H1 (cell line): ENCODE measurements around the gene ELAVL2. TPM values are rescaled to one million over a fixed set of nuclear protein-coding genes. Genes with fewer than 3 reads are reported as not detected.

ENCODE experiments used
- CTCF ChIA-PET: fragments of 300-600 bp; sonication (Branson Sonifier 250); formaldehyde crosslinking; loops from one replicate; lab custom pipeline; 2021; ENCODE audit not compliant: partially characterized antibody; lab: Charles Lee
- POLR2A ChIA-PET: fragments of 300-600 bp; sonication (Branson Sonifier 250); formaldehyde crosslinking; loops from one replicate; lab custom pipeline; 2021; ENCODE audit warnings: inconsistent platforms; ENCODE audit not compliant: partially characterized antibody; lab: Charles Lee
- DNase-seq, 2 experiments: peaks; one replicate each; pipeline versions ENCODE4 v3.0.0 to v3.0.0-alpha.2; 2010 to 2022; ENCODE audit warnings: low spot score in 2 of 2, low read depth in 1 of 2, mixed read lengths in 1 of 2
- FAIRE-seq: peaks from 2 replicates; lab custom pipeline; 2011; peaks lifted over from hg19 to GRCh38; lab: Jason Lieb, UNC
- H2AFZ ChIP-seq: 2 replicates; pipeline ENCODE4 v1.8.1; 2012; ENCODE audit warnings: low read length, inconsistent platforms
- H2AK5ac ChIP-seq: 2 replicates; pipeline ENCODE4 v1.6.1; 2013; ENCODE audit warnings: low read depth, low read length
- H2BK120ac ChIP-seq: replicated peaks from 2 replicates; pipeline ENCODE3; 2013; ENCODE audit warnings: low read depth, low read length, inconsistent platforms
- H2BK12ac ChIP-seq: 2 replicates; pipeline ENCODE4 v1.6.1; 2013; ENCODE audit warnings: low read depth, low read length
- H2BK15ac ChIP-seq: 2 replicates; pipeline ENCODE4 v1.6.1; 2013; ENCODE audit warnings: low read length
- H2BK20ac ChIP-seq: 2 replicates; pipeline ENCODE4 v1.6.1; 2013; ENCODE audit warnings: low read length
- H2BK5ac ChIP-seq: 2 replicates; pipeline ENCODE4 v1.6.1; 2013; ENCODE audit warnings: low read depth, low read length
- H3K14ac ChIP-seq: 2 replicates; pipeline ENCODE4 v1.6.1; 2013; ENCODE audit warnings: inconsistent platforms; ENCODE audit not compliant: insufficient read length
- H3K18ac ChIP-seq: 2 replicates; pipeline ENCODE4 v1.6.1; 2013; ENCODE audit warnings: low read length; ENCODE audit errors: extremely low read depth
- H3K23ac ChIP-seq: 2 replicates; pipeline ENCODE4 v1.6.1; 2013; ENCODE audit warnings: inconsistent platforms; ENCODE audit not compliant: insufficient read length
- H3K23me2 ChIP-seq: 2 replicates; pipeline ENCODE4 v1.6.1; 2013; ENCODE audit warnings: low read depth, low read length
- H3K27ac ChIP-seq: 2 replicates; pipeline ENCODE4 v1.6.1; 2011; ENCODE audit warnings: low read depth, low read length, inconsistent platforms
- H3K27me3 ChIP-seq, 4 experiments: replicated peaks in 1 of 4; 1 replicate in 1 of 4; 2 replicates in 3 of 4; pipeline versions ENCODE4 v1.6.1 to v1.8.1; 2011 to 2013; ENCODE audit warnings: low read length in 3 of 4, mild to moderate bottlenecking in 3 of 4, inconsistent platforms in 2 of 4, mixed read lengths in 2 of 4, moderate library complexity in 1 of 4; ENCODE audit not compliant: control insufficient read depth in 3 of 4, insufficient read depth in 3 of 4; ENCODE audit errors: extremely low read depth in 1 of 4
- H3K36me3 ChIP-seq, 4 experiments: 2 replicates each; pipeline versions ENCODE4 v1.6.1 to v1.8.1; 2011 to 2013; ENCODE audit warnings: mild to moderate bottlenecking in 4 of 4, low read length in 3 of 4, moderate library complexity in 2 of 4, control low read depth in 1 of 4, inconsistent platforms in 1 of 4; ENCODE audit not compliant: insufficient read depth in 4 of 4, control insufficient read depth in 2 of 4
- H3K4ac ChIP-seq: replicated peaks from 2 replicates; pipeline ENCODE3; 2013; ENCODE audit warnings: low read length, low read depth, mixed read lengths, inconsistent platforms; ENCODE audit not compliant: insufficient read length
- H3K4me1 ChIP-seq, 4 experiments: replicated peaks in 1 of 4; 1 replicate in 1 of 4; 2 replicates in 3 of 4; pipeline versions ENCODE4 v1.6.1 to v1.8.1; 2011 to 2013; ENCODE audit warnings: low read length in 3 of 4, inconsistent platforms in 2 of 4, mixed read lengths in 1 of 4; ENCODE audit not compliant: insufficient read depth in 4 of 4, control insufficient read depth in 3 of 4
- H3K4me2 ChIP-seq, 2 experiments: 2 replicates each; pipeline versions ENCODE4 v1.6.1 to v1.8.1; 2011 to 2013; ENCODE audit warnings: low read depth in 2 of 2, low read length in 2 of 2, control low read depth in 1 of 2, inconsistent platforms in 1 of 2, mild to moderate bottlenecking in 1 of 2; ENCODE audit not compliant: insufficient read depth in 1 of 2
- H3K4me3 ChIP-seq, 4 experiments: fragments of 200-600, 300-600 bp in 1 of 4; sonication (generic), shearing (Covaris generic), sonication (Bioruptor Twin) in 1 of 4; 2 replicates each; pipeline versions ENCODE4 v1.5.1 to v1.8.1; 2011 to 2016; ENCODE audit warnings: low read length in 4 of 4, low read depth in 3 of 4, control low read depth in 2 of 4, inconsistent platforms in 2 of 4, mild to moderate bottlenecking in 2 of 4, mixed read lengths in 1 of 4, moderate library complexity in 1 of 4; ENCODE audit not compliant: insufficient read depth in 2 of 4; ENCODE audit errors: extremely low read depth in 1 of 4
- H3K56ac ChIP-seq: replicated peaks from 2 replicates; pipeline ENCODE3; 2013; ENCODE audit warnings: low read depth, mild to moderate bottlenecking, mixed read lengths, low read length, inconsistent platforms; ENCODE audit not compliant: insufficient read length
- H3K79me1 ChIP-seq: 2 replicates; pipeline ENCODE4 v1.6.1; 2013; ENCODE audit warnings: low read depth, low read length, control low read depth
- H3K79me2 ChIP-seq, 2 experiments: 2 replicates each; pipeline versions ENCODE4 v1.6.1 to v1.8.1; 2012 to 2013; ENCODE audit warnings: low read length in 2 of 2, mild to moderate bottlenecking in 2 of 2, inconsistent platforms in 1 of 2; ENCODE audit not compliant: insufficient read depth in 2 of 2, control insufficient read depth in 1 of 2
- H3K9ac ChIP-seq, 4 experiments: replicated peaks in 1 of 4; 1 replicate in 1 of 4; 2 replicates in 3 of 4; pipeline versions ENCODE4 v1.6.1 to v1.8.1; 2011 to 2013; ENCODE audit warnings: low read depth in 3 of 4, low read length in 3 of 4, control low read depth in 2 of 4, mild to moderate bottlenecking in 2 of 4, moderate library complexity in 2 of 4, inconsistent platforms in 1 of 4; ENCODE audit errors: extremely low read depth in 1 of 4
- H3K9me3 ChIP-seq, 2 experiments: 2 replicates each; pipeline versions ENCODE4 v1.6.1 to v1.8.1; 2012 to 2013; ENCODE audit warnings: mild to moderate bottlenecking in 2 of 2, moderate library complexity in 2 of 2, control low read depth in 1 of 2, inconsistent platforms in 1 of 2, low read depth in 1 of 2, low read length in 1 of 2, mixed read lengths in 1 of 2; ENCODE audit not compliant: insufficient read depth in 2 of 2
- H4K20me1 ChIP-seq, 2 experiments: replicated peaks in 1 of 2; 2 replicates each; pipeline versions ENCODE3 to v1.8.1; 2011 to 2013; ENCODE audit warnings: inconsistent platforms in 2 of 2, low read length in 2 of 2, mild to moderate bottlenecking in 1 of 2; ENCODE audit not compliant: insufficient read depth in 2 of 2, control insufficient read depth in 1 of 2
- H4K5ac ChIP-seq: 2 replicates; pipeline ENCODE4 v1.6.1; 2013; ENCODE audit warnings: low read length, low read depth, mixed read lengths, inconsistent platforms; ENCODE audit not compliant: insufficient read length
- H4K8ac ChIP-seq: 2 replicates; pipeline ENCODE4 v1.8.0; 2013; ENCODE audit warnings: mild to moderate bottlenecking, moderate library complexity, low read length, inconsistent platforms; ENCODE audit not compliant: insufficient read depth; ENCODE audit errors: extremely low read depth
- H4K91ac ChIP-seq: replicated peaks from 2 replicates; pipeline ENCODE3; 2013; ENCODE audit warnings: low read length, mixed read lengths, inconsistent platforms; ENCODE audit not compliant: insufficient read length
- EZH2 ChIP-seq: fragments of 200-600 bp; sonication (generic); IDR thresholded peaks from 2 replicates; pipeline ENCODE4 v1.7.1; 2012; ENCODE audit warnings: low read depth, mild to moderate bottlenecking, moderate library complexity, low read length, inconsistent platforms; ENCODE audit not compliant: severe bottlenecking
- POLR2AphosphoS5 ChIP-seq: IDR thresholded peaks from 2 replicates; pipeline ENCODE4 v1.6.1; 2011; ENCODE audit warnings: low read depth, low read length
- POU5F1 ChIP-seq: IDR thresholded peaks from 2 replicates; pipeline ENCODE4 v1.6.1; 2011; ENCODE audit warnings: low read depth, mild to moderate bottlenecking, low read length, moderate library complexity
- WGBS, 2 experiments: shearing (Covaris generic) in 1 of 2; methylation state at CpG; one replicate each; pipeline versions ENCODE4 v1.1.6 to v1.1.7; 2013 to 2015; ENCODE audit warnings: low lambda C conversion rate in 2 of 2, mixed read lengths in 2 of 2, inconsistent platforms in 1 of 2, low coverage in 1 of 2, missing lambda C conversion rate in 1 of 2; ENCODE audit not compliant: insufficient replicate concordance in 2 of 2, insufficient coverage in 1 of 2, insufficient read length in 1 of 2; ENCODE audit errors: extremely low coverage in 1 of 2, missing lambda C conversion rate in 1 of 2; 5-methylcytosine and 5-hydroxymethylcytosine counted together
- polyA plus RNA-seq, 7 experiments: library from polyadenylated mRNA; depleted of rRNA in 3 of 7; stranded (reverse) in 5 of 7; unstranded in 2 of 7; fragments of >200 nt in 5 of 7; fragments of 200-250 nt in 2 of 7; gene quantifications; 1 replicate in 5 of 7; 2 replicates in 1 of 7; 4 replicates in 1 of 7; pipeline versions ENCODE4 v1.2.1 to v1.2.3, GENCODE V29; 2011 to 2013; ENCODE audit warnings: missing spikeins in 2 of 7, mixed read lengths in 2 of 7
- total RNA-seq: library from RNA; stranded (reverse); fragmentation: NEBNext Ultra II Directional; extraction: Animal tissue kit (Norgen Biotek cat#: 25700); gene quantifications from 2 replicates; pipeline ENCODE4 v1.2.1, GENCODE V29; 2021
- TF ChIP-seq, protein P1 (sequence below): IDR thresholded peaks from 2 replicates; pipeline ENCODE4 v1.6.1; 2012; ENCODE audit warnings: inconsistent platforms
- TF ChIP-seq, protein P2 (sequence below): IDR thresholded peaks from 2 replicates; pipeline ENCODE4 v1.6.1; 2011; ENCODE audit warnings: low read length, improper control_type of control experiment

Gene ELAVL2
- total and polyA plus RNA-seq, 2 of the 8 experiments (the other 6 are each of a cell fraction or from before 2014, with no cell fraction given): 4.9 to 21.9 TPM

DNA sequence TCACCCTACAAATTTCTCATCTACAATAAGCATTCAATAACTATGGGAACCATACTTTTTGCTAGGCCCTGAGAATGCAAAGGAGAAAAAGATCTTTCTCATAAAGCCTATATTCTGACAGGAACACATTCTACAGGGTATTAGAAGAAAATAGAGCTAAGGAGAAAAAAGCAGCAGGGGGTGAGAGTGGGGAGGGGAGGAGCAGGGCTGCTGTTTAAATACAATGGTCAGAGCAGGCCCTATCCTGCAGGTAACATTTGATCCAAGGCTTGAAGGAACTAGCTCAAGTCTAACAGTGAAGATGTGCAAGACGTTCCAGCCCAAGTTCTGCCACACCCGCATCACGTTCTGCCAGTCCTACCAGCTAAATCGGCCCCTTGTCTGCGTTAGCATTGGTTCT is 89.7 kb downstream of the ELAVL2 start:
- Histone ChIP-seq H3K18ac (no peak overlapping the region), H3K27ac (no peak overlapping the region; the same call in 1 of the 2 replicates), H2AFZ (no peak overlapping the region), H3K79me2 (peaks cover 0 to 89% of the 10 kb centered on the region in 2 experiments; a peak in 3 of 4 replicates), H2BK120ac (no peak overlapping the region), H4K8ac (no peak overlapping the region), H3K9me3 (no peaks in the 10 kb centered on the region), H4K91ac (no peak overlapping the region), H3K79me1 (no peaks in the 10 kb centered on the region), H3K4ac (no peak overlapping the region), H4K5ac (no peak overlapping the region), H3K9ac (no peak overlapping the region), H2BK20ac (no peak overlapping the region), H3K23me2 (no peaks in the 10 kb centered on the region), H3K27me3 (no peaks in the 10 kb centered on the region), H3K4me1 (peaks cover 4 to 30% (median 19%) of the 10 kb centered on the region in 4 experiments; a peak in 6 of 7 replicates), H4K20me1 (no peaks in the 10 kb centered on the region), H3K4me2 (peak overlapping the region; percentile 32 to 36; a peak in 1 of 4 replicates), H3K4me3 (no peak overlapping the region; a peak in 1 of 8 replicates), H3K14ac (no peak overlapping the region), H2BK12ac (no peak overlapping the region), H2BK15ac (no peak overlapping the region), H3K36me3 (no peaks in the 10 kb centered on the region), H2BK5ac (no peak overlapping the region), H3K23ac (no peak overlapping the region), H2AK5ac (no peak overlapping the region), H3K56ac (no peak overlapping the region)
- FAIRE-seq (no peak), DNase-seq (no peak)
- CTCF ChIA-PET: interaction anchor here (0.8 to 1.5 kb wide), 2 partner anchors 10 to 14 kb away, joined by 3 read pairs; no protein-coding TSS in a partner anchor
- 86% methylated on average over 5 of the region's 5 CpGs; no CpG with 5 or more reads in 1 of the 2 experiments for WGBS, 2 experiments
- POLR2A ChIA-PET: no interaction called here
- TF ChIP-seq POLR2AphosphoS5 (no peak), POU5F1 (no peak), EZH2 (no peak)
- TF ChIP-seq, protein P1, sequence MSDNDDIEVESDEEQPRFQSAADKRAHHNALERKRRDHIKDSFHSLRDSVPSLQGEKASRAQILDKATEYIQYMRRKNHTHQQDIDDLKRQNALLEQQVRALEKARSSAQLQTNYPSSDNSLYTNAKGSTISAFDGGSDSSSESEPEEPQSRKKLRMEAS: no peak
- TF ChIP-seq, protein P2, sequence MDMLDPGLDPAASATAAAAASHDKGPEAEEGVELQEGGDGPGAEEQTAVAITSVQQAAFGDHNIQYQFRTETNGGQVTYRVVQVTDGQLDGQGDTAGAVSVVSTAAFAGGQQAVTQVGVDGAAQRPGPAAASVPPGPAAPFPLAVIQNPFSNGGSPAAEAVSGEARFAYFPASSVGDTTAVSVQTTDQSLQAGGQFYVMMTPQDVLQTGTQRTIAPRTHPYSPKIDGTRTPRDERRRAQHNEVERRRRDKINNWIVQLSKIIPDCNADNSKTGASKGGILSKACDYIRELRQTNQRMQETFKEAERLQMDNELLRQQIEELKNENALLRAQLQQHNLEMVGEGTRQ: no peak
